HG03521 (cell line): Measurements from ENCODE around the gene DCAF12.
"Not testable (repeated sequence)": the region's sequence is repeated elsewhere in the genome, so short reads cannot be mapped to it uniquely, and the experiment has no call there.

Experiments
- ATAC-seq: cut with Tn5 transposase; IDR thresholded peaks from one replicate; pipeline ENCODE4 v1.9.1; 2021; ENCODE audit warnings: mild to moderate bottlenecking, moderate library complexity; ENCODE audit not compliant: unreplicated experiment

DCAF12 gene

DNA sequence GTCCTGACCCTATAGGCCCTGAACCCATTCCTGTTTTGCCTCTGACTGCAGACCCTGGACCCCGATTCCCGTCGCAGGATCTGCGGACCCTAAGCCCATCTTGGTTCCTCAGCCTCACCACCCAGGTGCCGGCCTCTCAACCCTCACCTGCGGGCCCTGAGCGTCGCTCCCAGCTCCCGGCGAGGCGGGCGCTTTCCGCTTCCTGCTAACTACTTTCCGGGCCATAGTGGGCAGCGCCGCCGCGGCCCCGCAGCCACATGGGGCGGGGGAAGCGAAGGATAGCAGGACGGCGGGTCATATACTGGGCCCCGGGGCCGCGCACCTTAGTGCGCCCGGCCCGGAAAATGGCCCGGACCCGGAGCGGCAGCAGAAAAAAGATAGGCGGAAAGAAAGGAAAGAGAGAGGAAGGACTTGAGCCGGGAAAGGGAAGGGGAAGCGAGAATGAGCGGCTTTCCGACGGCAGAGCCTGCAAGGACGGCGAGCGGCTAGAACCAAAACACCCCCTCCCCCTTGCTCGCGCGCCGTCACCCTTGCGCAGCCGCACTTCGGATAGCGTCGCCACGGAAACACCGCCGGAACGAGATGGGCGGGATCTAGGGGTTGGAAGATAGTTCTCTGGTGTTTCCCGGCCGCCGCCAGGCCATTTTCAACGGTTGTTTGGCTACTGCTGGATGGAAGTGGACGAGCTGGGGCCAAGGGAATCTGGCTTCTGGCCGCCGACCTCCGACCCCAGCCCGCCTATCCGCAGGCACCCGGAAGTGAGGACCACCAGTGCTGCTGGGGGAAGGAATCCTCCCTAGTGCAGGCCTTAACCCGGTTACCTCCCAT is at the start of gene DCAF12:
Gene DCAF12 (minus strand): TSS at position 492 of the 828 bp plus-strand sequence. CDS start 267 bp downstream, at position 225.
- ATAC-seq = peak; percentile 77

DNA sequence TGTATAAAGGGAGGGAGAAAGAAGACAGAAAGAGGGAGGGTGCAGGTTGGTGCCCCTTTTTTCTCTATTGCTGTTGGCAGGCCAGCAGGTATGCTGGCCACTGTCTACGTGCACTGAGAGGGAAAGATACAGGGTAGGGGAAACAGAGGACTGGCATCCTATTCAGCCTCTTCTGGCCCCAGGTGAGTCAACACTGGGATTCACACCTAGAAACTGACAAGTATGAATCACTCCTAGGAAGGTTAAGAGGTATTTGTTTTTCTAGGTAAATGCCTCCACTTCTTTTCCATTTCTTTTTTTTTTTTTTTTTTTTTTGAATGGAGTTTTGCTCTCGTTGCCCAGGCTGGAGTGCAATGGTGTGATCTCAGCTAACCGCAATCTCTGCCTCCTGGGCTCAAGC is 49.6 kb upstream of the DCAF12 start:
- ATAC-seq = no peak

DNA sequence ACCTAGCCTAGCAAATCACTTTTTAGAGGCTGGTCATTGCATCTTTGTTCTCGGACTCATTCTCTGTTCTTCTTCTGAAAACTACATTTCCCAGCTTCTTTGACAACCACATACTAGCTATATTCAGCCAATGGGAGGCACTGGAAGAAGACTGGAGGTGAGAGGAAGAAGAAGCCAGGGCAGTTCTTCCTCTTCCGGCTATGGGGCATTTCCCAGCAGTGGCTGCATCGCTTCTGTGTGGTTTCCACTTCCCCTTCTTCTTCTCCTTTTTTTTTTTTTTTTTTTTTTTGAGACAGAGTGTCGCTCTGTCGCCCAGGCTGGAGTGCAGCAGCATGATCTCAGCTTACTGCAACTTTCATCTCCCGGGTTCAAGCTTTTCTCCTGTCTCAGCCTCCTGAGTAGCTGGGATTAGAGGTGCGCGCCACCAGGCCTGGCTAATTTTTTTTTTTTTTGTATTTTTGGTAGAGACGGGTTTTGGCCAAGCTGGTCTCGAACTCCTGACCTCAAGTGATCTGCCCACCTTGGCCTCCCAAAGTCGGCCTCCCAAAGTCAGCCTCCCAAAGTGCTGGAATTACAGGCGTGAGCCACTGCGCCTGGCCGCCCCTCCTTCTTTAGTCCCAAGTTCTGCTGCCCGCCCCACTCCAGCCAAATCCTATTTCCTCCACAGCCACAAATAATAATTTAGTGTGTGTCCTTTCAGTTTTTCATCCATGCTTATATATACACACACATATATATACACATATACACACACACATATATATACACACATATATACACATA is 45.4 kb upstream of the DCAF12 start:
- ATAC-seq = no peak

DNA sequence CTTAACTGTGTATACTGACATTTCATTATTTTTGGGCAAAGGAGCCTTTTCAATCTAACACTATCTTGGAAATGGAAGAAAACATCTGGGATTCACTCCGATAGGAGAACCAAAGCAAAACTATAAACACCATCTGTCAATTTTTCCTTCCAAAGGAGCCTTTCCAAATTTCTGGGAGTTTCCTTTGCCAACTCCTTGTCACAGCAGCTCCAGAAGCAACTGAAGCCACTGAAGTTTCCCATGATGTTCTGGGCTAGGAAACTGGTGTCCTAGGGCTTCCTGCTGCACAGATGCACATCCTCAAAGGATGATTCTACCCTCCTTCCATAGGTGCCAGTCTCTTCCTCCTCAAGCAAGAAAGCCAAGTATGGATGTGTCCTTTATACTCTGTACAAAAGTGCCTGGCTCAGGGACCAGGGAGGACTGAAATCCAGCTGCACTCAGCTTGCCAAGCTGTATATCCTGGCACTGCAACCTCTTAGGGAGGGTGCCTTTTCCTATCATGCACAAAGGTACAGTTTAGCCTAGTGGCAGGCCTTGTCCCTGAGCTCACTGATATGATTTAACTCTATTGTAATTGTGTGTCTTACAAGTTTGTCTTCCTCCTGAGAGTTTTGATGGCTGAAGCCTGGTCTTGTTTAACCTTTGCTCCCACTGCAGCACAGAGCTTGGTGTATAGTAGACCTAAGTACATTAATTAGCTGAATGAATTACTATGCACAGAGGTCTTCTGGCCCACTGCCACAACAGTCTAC is 43.9 kb upstream of the DCAF12 start:
- ATAC-seq = no peak

DNA sequence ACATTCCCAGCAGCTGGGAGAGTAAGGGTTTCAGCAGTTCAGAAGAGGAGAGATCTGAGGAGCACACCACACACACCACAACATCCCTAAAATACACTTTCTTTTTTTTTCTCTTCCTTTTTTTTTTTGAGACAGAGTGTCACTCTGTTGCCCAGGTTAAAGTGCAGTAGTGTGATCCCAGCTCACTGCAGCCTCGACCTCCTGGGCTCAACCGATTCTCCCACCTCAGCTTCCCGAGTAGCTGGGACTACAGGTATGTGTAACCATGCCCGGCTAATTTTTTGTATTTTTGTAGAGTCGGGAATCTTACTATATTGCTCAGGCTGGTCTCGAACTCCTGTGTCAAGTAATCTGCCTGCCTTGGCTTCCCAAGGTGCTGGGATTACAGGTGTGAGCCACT is 42.6 kb upstream of the DCAF12 start:
- no peak for ATAC-seq

DNA sequence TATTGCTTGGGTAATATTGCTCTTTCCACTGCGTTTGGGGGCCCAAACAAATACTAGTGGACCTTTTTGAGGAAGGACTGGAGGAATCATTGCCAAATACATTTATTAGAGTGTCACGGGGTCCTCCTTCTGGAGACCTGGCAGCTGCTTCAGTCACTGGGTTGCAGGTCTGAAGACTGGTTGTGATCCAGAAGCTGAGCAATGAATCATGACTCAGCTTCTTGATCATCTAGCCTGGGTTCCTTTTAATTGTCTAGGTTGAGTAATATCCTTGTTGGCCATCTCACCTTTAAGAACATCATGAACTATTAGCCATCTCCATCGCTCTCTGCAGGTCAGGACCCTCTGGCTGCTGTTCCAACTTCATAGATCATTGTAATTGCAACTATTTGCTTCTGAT is 36.9 kb upstream of the DCAF12 start:
- ATAC-seq = no peak

DNA sequence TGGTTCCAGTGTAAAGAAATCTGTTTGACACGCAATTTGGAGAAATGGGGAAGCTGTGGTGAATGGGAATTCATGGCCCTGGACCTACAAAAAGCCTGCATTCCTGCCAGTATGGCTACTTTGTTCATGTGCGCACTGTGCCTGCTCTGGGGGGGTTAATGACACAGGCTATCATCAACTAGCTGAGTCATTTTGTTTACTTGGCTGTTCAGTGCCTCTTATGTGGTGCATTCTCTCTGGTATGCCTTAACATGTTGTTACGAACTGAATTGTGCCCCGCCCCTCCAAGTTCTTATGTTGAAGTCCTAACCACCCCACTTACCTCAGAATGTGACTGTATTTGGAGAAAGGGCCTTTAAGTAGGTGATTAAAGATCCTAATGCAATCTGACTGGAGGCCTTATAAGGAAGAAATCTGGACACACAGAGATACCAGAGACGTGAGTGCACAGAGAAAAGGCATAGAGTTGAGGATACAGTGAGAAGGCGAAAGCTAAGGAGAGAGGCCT is 31.9 kb upstream of the DCAF12 start:
- no peak for ATAC-seq

DNA sequence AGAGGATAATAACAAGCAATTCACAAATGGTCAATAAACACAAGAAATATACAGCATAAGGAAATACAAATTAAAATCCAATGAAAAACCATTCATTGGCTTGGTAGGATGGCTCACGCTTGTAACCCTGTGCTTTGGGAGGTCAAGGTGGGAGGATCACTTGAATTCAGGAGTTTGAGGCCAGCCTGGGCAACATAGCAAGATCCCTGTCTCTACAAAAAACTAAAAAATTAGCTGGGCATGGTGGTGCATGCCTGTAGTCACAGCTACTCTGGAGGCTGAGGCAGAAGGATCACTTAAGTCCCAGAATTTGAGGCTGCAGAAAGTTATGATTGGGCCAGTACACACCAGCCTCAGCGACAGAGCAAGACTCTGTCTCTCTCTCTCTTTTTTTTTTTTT is 31.4 kb upstream of the DCAF12 start:
- no peak for ATAC-seq

DNA sequence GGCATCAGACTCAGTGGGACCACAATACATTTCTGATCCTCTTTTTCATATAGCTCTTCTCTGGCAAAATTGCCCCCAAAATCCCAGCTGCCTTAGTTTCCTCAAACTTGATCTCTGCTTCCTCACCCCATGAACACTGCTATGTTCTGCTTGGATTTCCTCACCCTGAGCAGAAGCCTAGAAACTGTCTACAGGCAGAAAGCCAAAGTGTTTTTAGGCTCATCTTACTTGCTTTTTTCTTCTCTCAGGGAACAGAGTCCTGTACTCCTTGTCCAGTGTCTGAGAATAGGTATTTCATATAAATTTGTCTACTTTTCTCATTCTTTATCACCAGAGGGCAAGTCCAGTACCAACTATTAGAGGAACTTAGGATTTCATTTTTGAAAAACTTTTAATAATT is 30.8 kb upstream of the DCAF12 start:
- ATAC-seq = no peak

DNA sequence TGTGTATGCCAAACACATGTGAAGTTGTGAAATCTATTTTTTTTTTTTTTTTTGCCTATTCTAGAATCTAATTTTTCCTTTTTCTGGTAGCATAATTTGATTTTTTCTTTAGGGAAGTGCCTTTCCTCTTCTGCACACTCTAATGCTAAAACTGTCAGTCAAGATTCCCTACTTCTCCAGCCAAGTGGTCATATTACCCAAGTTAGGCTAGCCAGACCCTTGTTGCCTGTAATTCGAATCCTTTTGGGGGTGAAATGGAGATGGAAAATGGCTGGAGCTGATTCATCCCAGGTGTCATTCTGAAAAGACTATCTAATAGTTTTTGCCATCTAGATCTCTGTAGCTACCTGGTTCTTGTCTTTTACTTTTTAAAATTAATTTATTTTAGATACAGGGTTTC is 27.6 kb upstream of the DCAF12 start:
- no peak for ATAC-seq

DNA sequence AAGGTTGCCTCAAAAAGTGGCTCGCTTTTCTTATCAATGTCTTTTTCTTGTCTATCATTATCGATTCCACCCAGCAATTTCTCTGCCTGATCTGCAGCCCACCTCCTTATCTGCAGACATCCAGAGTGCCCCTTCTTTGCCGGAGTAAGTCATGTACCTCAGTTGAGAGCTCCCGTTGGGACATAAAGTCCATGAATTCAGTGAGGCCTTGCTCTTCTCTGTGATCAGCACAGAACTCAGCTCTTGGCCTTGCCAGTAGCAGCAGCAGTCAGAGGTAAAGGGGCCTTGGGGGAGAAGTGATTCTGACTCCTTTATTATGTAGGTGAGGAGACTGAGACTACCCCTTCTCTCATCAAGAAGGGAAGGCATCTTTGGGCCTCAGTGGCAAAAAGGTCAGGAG is 24.9 kb upstream of the DCAF12 start:
- no peak for ATAC-seq

DNA sequence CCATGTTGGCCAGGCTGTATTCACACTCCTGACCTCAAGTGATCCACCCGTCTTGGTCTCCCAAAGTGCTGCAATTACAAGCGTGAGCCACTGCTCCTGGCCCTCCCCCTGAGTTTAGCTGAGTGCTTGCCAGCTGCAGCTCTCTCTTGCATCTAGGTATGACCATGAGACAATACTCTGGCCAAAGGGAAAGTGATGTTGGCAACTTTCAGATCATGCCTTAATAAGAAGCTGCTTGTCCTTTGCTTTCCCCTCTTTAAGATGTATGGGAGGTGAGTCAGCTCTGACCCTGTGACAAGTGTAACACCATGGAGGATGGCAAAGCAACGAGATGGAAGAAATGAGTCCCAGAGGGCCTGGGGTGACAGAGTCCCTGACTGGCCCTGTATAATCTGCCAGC is 18.7 kb upstream of the DCAF12 start:
- ATAC-seq = no peak

DNA sequence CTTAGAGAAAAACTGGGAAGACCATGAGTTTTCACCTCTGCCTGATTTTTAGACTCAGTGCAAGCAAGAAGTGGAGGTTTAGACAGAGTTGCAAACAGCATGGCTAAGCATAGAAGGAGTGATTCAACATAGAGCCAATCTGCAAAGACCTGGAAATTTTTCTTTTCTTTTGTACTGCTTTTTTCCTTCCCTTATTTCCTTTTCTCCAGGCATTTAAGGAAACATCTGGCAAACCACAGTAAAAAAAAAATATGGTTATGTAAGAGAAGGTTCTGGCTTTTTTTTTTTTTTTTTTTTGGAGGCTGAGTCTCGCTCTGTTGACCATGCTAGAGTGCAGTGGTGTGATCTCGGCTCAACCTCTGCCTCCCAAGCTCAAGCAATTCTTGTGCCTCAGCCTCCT is 16.6 kb upstream of the DCAF12 start:
- ATAC-seq = no peak

DNA sequence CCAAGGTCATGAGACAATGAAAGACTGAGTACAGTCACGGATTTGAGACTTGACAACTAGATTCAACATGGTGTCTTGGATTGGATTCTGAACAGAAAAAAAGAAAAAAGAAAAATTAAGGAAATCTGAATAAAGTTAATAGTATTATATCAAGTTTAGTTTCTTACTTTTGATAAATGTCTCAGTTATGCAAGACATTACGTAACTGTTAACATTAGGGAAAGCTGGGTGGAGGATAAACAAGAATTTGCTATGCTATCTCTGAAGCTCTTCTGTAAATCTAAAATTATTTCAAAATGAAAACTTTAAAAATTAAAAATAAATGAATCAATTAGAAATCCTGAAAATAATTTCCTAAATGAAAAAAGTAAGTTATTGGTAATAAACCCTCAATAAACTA is 14.4 kb upstream of the DCAF12 start:
- ATAC-seq = no peak

DNA sequence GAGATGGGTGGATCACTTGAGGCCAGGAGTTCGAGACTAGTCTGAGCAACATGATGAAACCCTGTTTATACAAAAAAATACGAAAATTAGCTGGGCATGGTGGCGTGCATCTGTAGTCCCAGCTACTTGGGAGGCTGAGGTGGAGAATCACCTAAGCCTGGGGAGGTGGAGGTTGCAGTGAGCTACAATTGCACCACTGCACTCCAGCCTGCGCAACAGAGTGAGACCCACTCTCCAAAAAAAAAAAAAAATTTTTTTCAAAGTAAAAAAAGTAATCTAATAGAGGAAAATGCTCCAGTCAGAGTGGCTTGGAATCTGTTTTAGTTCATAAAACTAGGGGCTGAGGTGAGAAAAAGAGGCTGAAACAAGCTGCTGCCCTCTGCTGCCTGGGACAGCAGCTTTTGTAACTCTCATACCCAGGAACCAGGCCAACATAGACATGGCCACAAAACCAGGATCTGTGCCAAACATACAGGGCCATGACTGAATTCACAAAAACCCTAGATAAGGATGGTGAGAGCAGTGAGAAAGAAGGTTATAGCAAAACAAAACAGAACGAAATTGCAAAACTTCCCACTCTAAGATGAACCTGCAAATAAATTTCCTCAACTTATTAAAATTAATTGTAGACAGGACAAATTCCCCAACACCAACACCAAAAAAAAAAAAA is 13.1 kb upstream of the DCAF12 start:
- no peak for ATAC-seq

DNA sequence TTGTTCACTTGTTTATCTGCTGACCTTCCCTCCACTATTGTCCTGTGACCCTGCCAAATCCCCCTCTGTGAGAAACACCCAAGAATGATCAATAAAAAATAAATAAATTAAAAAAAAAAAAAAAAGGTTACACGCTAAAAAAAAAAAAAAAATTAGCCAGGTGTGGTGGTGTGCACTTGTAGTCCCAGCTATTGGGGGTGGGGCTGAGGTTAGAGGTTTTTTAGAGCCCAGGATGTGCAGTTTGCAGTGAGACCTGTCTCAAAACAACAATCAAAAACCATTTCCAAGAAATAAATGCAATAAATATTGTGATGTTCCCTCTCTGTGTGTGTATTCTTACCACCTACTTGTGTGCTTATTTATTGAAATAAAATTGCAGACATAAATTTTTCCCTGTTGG is 12.1 kb upstream of the DCAF12 start:
- not testable (repeated sequence) for ATAC-seq

DNA sequence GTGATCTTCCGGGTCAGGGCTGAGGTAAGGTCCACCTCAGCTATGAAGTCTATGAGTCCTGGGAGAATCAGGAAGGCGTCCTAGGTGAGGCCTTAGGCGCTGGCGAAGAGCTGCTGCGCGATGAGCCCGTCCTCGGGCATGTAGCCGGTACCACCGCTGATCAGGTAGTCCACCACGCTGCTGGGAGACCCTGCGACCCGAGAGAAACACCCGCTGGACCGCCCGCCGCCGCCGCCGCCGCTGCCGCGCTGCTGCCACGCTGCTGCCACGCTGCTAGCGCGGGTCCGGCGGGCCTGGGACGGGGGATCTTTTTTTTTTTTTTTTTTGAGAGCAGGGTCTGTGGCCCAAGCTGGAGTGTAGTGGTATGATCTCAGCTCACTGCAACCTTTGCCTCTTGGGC is 8.0 kb upstream of the DCAF12 start:
- ATAC-seq = no peak

DNA sequence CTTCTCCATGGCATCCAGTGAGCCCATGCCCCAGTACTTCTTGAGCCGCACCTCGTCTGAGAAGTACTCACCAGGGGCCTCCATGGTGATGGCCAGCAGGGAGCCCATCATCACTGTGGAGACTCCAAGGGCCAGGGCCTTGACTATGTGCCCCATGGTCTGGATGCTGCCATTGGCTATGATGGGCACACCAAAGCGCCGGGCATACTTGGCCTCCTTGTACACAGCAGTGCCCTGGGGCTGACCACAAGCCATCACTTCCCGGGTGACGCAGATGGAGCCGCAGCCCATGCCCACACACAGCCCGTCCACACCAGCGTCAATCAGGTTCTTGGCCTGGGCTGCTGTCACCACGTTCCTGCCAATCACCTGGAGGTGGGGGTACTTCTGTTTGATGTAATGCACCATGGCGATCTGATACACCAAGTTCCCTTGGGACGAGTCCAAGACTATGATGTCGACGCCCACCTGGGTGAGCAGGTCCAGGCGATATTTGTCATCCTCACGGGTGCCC is 7.0 kb upstream of the DCAF12 start:
- ATAC-seq = no peak

DNA sequence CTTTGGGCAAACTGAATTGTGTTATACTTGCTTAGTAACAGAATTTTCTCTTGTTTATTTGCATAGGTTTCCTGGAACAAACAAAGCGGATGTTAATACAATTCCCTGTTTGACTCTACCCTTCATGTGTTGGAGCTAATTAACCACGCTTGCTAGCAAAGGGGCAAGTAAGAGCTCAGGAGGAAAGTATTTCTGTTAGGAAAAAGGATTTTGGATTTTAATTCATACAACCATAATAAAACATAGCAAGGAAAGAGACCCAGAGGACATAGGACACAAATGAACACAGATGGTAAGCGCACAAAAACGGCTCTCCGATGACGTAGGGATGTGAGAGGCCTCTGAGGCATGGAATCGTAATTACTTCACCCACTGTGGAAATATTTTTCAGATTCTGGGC is 5.1 kb upstream of the DCAF12 start:
- no peak for ATAC-seq
